RWPE2 (cell line): Measurements from ENCODE around the gene NRG3.

Source experiments
- ATAC-seq: fragments of 200-7000 bp; cut with Tn5 transposase; 3 replicates; pipeline ENCODE4 v1.9.1; 2021; ENCODE audit warnings: low read depth
- DNase-seq: peaks from one replicate; pipeline ENCODE4 v3.0.0-alpha.2; 2020; ENCODE audit warnings: low spot score
- H3K27ac ChIP-seq: fragments of 450-650 bp; 2 replicates; pipeline ENCODE4 v1.5.1; 2017; ENCODE audit warnings: mild to moderate bottlenecking; ENCODE audit not compliant: poor library complexity, severe bottlenecking
- H3K27me3 ChIP-seq: fragments of 250-450 bp; sonication (Bioruptor Pico); 2 replicates; pipeline ENCODE4 v1.5.1; 2021; ENCODE audit warnings: mild to moderate bottlenecking, moderate library complexity; ENCODE audit not compliant: insufficient read depth, poor library complexity, severe bottlenecking
- H3K36me3 ChIP-seq: fragments of 250-450 bp; sonication (Bioruptor Pico); 2 replicates; pipeline ENCODE4 v1.5.1; 2020; ENCODE audit warnings: low read depth, mild to moderate bottlenecking, moderate library complexity
- H3K4me1 ChIP-seq: fragments of 250-450 bp; sonication (Bioruptor Pico); 2 replicates; pipeline ENCODE4 v1.5.1; 2021; ENCODE audit warnings: mild to moderate bottlenecking, moderate library complexity; ENCODE audit not compliant: insufficient read depth, poor library complexity, severe bottlenecking
- H3K4me3 ChIP-seq: fragments of 250-450 bp; sonication (Bioruptor Pico); 2 replicates; pipeline ENCODE4 v1.5.1; 2021; ENCODE audit warnings: mild to moderate bottlenecking, moderate library complexity; ENCODE audit not compliant: severe bottlenecking
- H3K9me3 ChIP-seq: fragments of 250-450 bp; sonication (Bioruptor Pico); 2 replicates; pipeline ENCODE4 v1.5.1; 2021; ENCODE audit warnings: mild to moderate bottlenecking, moderate library complexity; ENCODE audit not compliant: severe bottlenecking
- TF ChIP-seq, protein P1 (sequence below): fragments of 450-650 bp; IDR thresholded peaks from one replicate; pipeline ENCODE4 v1.5.1; 2017; ENCODE audit warnings: mild to moderate bottlenecking, moderate library complexity; ENCODE audit not compliant: poor library complexity, severe bottlenecking

Gene NRG3

DNA sequence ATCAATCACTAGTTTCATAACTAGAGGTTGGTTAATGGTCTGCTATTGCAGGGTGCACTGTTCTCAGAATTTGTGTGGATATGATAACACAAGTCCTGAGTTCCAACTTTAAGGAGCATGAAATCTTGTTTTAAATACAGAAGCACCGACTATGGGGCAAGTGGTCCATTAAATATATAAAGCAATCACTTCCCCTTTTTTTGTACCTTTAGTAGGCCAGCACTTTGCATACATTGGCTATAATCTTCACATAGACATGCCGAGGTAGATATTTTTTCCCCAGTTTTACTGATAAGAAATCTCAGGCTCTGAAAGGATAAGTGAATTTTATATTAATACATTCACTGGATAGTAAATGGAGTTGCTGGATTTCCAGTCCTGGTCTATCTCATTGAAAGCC, 286.3 kb downstream of the NRG3 start:
- ATAC-seq, result no peak
- Histone ChIP-seq H3K27me3 (no peaks in the 10 kb centered on the region), H3K4me3 (no peak overlapping the region), H3K27ac (no peak overlapping the region), H3K36me3 (no peaks in the 10 kb centered on the region), H3K4me1 (no peaks in the 10 kb centered on the region), H3K9me3 (peaks cover 2% of the 10 kb centered on the region)
- TF ChIP-seq, protein P1, sequence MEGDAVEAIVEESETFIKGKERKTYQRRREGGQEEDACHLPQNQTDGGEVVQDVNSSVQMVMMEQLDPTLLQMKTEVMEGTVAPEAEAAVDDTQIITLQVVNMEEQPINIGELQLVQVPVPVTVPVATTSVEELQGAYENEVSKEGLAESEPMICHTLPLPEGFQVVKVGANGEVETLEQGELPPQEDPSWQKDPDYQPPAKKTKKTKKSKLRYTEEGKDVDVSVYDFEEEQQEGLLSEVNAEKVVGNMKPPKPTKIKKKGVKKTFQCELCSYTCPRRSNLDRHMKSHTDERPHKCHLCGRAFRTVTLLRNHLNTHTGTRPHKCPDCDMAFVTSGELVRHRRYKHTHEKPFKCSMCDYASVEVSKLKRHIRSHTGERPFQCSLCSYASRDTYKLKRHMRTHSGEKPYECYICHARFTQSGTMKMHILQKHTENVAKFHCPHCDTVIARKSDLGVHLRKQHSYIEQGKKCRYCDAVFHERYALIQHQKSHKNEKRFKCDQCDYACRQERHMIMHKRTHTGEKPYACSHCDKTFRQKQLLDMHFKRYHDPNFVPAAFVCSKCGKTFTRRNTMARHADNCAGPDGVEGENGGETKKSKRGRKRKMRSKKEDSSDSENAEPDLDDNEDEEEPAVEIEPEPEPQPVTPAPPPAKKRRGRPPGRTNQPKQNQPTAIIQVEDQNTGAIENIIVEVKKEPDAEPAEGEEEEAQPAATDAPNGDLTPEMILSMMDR, result no peak
- DNase-seq, result no peak

GRCh38 chr10:82162549-82163195, 287.7 kb downstream of the NRG3 start:
- no peak overlapping the region for H3K4me3 ChIP-seq
- H3K4me1 ChIP-seq, result no peaks in the 10 kb centered on the region
- ATAC-seq, result no peak
- H3K27me3 ChIP-seq, result no peaks in the 10 kb centered on the region
- DNase-seq, result no peak
- H3K36me3 ChIP-seq, result no peaks in the 10 kb centered on the region
- TF ChIP-seq, protein P1, result no peak
- H3K9me3 ChIP-seq, result peaks cover 2% of the 10 kb centered on the region
- no peak overlapping the region for H3K27ac ChIP-seq

DNA sequence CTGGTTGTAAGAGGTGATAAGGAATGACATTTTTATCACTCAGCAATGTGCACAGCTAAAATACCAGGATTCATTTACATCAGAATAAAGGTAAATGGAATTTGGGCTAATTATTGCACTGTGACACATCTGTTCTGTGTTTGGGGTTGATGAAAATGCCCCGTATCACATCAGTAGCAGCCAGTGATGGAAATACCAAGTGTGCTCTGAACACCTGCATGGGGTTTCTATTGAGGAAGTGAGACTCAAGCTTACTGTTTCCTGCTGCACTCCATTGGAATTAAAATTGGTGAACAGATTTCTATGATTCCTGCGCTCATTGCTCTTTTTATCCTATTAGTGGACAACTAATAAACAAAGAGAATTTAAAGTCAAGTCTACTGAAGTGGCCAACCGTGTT, 296.9 kb downstream of the NRG3 start:
- Histone ChIP-seq H3K27me3 (no peaks in the 10 kb centered on the region), H3K4me3 (no peak overlapping the region), H3K36me3 (no peaks in the 10 kb centered on the region), H3K4me1 (no peaks in the 10 kb centered on the region), H3K9me3 (no peaks in the 10 kb centered on the region), H3K27ac (no peak overlapping the region)
- TF ChIP-seq, protein P1, result no peak
- no peak for ATAC-seq
- no peak for DNase-seq

GRCh38 chr10:82176587-82176986, 301.6 kb downstream of the NRG3 start:
- ATAC-seq (no peak), DNase-seq (no peak)
- TF ChIP-seq, protein P1, result no peak
- H3K36me3 ChIP-seq, result no peaks in the 10 kb centered on the region
- no peak overlapping the region for H3K4me3 ChIP-seq
- H3K27ac ChIP-seq, result no peak overlapping the region
- H3K27me3 ChIP-seq, result no peaks in the 10 kb centered on the region
- H3K4me1 ChIP-seq, result no peaks in the 10 kb centered on the region
- no peaks in the 10 kb centered on the region for H3K9me3 ChIP-seq

- TF ChIP-seq, protein P1, result no peak
- H3K4me3 ChIP-seq, result no peak overlapping the region
- H3K9me3 ChIP-seq, result no peaks in the 10 kb centered on the region
- H3K36me3 ChIP-seq, result no peaks in the 10 kb centered on the region
- DNase-seq (no peak), ATAC-seq (no peak)
- H3K27me3 ChIP-seq, result no peaks in the 10 kb centered on the region
- H3K27ac ChIP-seq, result no peak overlapping the region
- no peaks in the 10 kb centered on the region for H3K4me1 ChIP-seq
These were observed 315.7 kb downstream of the NRG3 start for GRCh38 chr10:82190432-82191260.
